ENCODE measurements around the gene ITGAL. TPM values are rescaled to one million over a fixed set of nuclear protein-coding genes. Genes with fewer than 3 reads are reported as not detected.
A peak's percentile ranks its signal among the peaks of the same experiment; 100 is the strongest.

Gene ITGAL
- total RNA-seq, 1 experiment from 2014 or later = not detected

DNA sequence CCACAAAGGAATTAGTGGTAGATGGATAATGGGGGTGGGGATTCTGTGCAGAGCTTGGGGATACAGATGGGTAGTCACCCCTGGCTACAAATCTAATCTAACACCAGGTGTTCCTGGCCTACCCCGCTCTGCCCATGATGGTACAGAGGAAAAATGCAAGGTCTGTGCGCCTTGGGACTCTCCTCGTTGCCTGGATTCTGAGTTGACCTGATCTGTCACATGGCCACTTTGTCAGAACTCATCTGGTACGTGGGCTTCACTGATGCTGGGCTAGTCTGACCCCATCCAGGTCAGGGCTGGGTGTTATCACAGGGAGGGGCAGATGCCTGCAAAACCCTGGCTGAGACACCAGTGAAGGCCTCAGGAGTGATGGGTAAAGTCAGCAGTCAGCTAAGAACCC lies 80.4 kb downstream of the ITGAL start:
- Histone ChIP-seq H3K79me1 (ENCODE audit: insufficient read depth, low read depth, low read length, poor library complexity, severe bottlenecking) (no peaks in the 10 kb centered on the region), H2BK120ac (ENCODE audit: low read depth, low read length, poor library complexity, severe bottlenecking) (no peak overlapping the region), H2BK5ac (ENCODE audit: insufficient read length, low read length) (no peak overlapping the region), H4K8ac (replicated peaks; ENCODE audit: insufficient read length, low read depth, low read length) (no peak overlapping the region), H4K20me1 (ENCODE audit: control insufficient read depth, insufficient read depth, insufficient read length) (no peaks in the 10 kb centered on the region), H3K4ac (ENCODE audit: low read depth, low read length) (no peak overlapping the region), H3K9me3 (ENCODE audit: control insufficient read depth, low read depth, low read length) (no peaks in the 10 kb centered on the region), H2BK12ac (ENCODE audit: insufficient read length, low read depth, low read length) (no peak overlapping the region), H3K4me1 (ENCODE audit: insufficient read depth, low read length) (peaks cover 3% of the 10 kb centered on the region; the same call in 1 of the 2 replicates), H2BK15ac (ENCODE audit: low read depth, low read length) (no peak overlapping the region), H3K9ac (ENCODE audit: extremely low read depth, insufficient read length, low read length) (no peak overlapping the region), H3K27me3 (ENCODE audit: insufficient read depth, low read length) (no peaks in the 10 kb centered on the region), H3K4me2 (ENCODE audit: insufficient read depth, insufficient read length, low read length) (no peak overlapping the region), H2AK5ac (ENCODE audit: insufficient read length, low read length) (no peak overlapping the region), H3K23ac (ENCODE audit: insufficient read length, low read depth, low read length) (no peak overlapping the region), H3K79me2 (ENCODE audit: insufficient read depth, low read length) (no peaks in the 10 kb centered on the region), H3K14ac (ENCODE audit: insufficient read depth, low read length) (no peak overlapping the region), H3K23me2 (ENCODE audit: insufficient read length, low read depth, low read length, poor library complexity, severe bottlenecking) (peaks cover 4% of the 10 kb centered on the region), H3K18ac (ENCODE audit: insufficient read length, low read depth, low read length) (no peak overlapping the region), H4K91ac (ENCODE audit: insufficient read length, low read depth, low read length) (no peak overlapping the region), H4K5ac (ENCODE audit: insufficient read length, low read depth, low read length) (no peak overlapping the region), H2BK20ac (ENCODE audit: low read depth, low read length, poor library complexity, severe bottlenecking) (no peak overlapping the region), H2AFZ (ENCODE audit: low read length) (no peak overlapping the region), H3T11ph (ENCODE audit: low read length) (no peak overlapping the region), H3K27ac (ENCODE audit: insufficient read length, low read depth, low read length) (no peak overlapping the region), H3K56ac (ENCODE audit: insufficient read length, low read depth, low read length) (no peak overlapping the region)
- H3K4me1 Mint-ChIP-seq = peaks cover 22 to 30% of the 10 kb centered on the region in 2 experiments
- no peak overlapping the region for H3K4me3 Mint-ChIP-seq
- H3K9me3 Mint-ChIP-seq = peaks cover 0 to 3% of the 10 kb centered on the region in 2 experiments; a peak in 1 of 5 replicates
- TF ChIP-seq, protein P1, sequence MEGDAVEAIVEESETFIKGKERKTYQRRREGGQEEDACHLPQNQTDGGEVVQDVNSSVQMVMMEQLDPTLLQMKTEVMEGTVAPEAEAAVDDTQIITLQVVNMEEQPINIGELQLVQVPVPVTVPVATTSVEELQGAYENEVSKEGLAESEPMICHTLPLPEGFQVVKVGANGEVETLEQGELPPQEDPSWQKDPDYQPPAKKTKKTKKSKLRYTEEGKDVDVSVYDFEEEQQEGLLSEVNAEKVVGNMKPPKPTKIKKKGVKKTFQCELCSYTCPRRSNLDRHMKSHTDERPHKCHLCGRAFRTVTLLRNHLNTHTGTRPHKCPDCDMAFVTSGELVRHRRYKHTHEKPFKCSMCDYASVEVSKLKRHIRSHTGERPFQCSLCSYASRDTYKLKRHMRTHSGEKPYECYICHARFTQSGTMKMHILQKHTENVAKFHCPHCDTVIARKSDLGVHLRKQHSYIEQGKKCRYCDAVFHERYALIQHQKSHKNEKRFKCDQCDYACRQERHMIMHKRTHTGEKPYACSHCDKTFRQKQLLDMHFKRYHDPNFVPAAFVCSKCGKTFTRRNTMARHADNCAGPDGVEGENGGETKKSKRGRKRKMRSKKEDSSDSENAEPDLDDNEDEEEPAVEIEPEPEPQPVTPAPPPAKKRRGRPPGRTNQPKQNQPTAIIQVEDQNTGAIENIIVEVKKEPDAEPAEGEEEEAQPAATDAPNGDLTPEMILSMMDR (conservative IDR thresholded peaks at IDR 0.05) = no peak
- H3K36me3 Mint-ChIP-seq (ENCODE audit: insufficient read depth in 1 of 3, low read depth in 3 of 3) = peaks cover 5 to 32% (median 30%) of the 10 kb centered on the region in 3 experiments
- H3K27ac Mint-ChIP-seq = peak overlapping the region in 1 of 3 experiments; percentile 55; a peak in 1 of 7 replicates
- WGBS (ENCODE audit: extremely low coverage, insufficient read length, low lambda C conversion rate) = no CpG with 5 or more reads among the region's 4 CpGs
- no peak for DNase-seq
- peaks cover under 1% of the 10 kb centered on the region; the same call in 1 of the 2 replicates for H3K27me3 Mint-ChIP-seq (ENCODE audit: low read depth)

All from H9 (cell line).